GM12878 (cell line): ENCODE data around the gene PITPNC1. TPM values are rescaled to one million over a fixed set of nuclear protein-coding genes. Genes with fewer than 3 reads are reported as not detected.

Source experiments
- ATAC-seq: fragments of 200-7000 bp; cut with Tn5 transposase; 3 replicates; pipeline ENCODE4 v1.9.1; 2020; ENCODE audit warnings: mild to moderate bottlenecking, moderate library complexity
- BruUV-seq: library from RNA; stranded (reverse); fragments of 400-500 nt; replicated peaks from 2 replicates; lab custom pipeline; 2021; lab: Mats Ljungman, UMichigan
- CTCF ChIA-PET: fragments of 300-600 bp; sonication (Branson Sonifier 250); formaldehyde crosslinking; extraction: SDS; loops from one replicate; lab custom pipeline; 2021; ENCODE audit warnings: inconsistent platforms; lab: Yijun Ruan, JAX
- POLR2A ChIA-PET: fragments of 350-600 bp; formaldehyde crosslinking; extraction: SDS; loops from one replicate; lab custom pipeline; 2021; ENCODE audit warnings: inconsistent platforms; lab: Charles Lee
- RAD21 ChIA-PET: fragments of 300-600 bp; sonication (Branson Sonifier 250); formaldehyde crosslinking; loops from one replicate; lab custom pipeline; 2023; ENCODE audit warnings: antibody characterized with exemption; ENCODE audit not compliant: unreplicated experiment; lab: Charles Lee
- SMC1A ChIA-PET: fragments of 300-600 bp; sonication (Branson Sonifier 250); formaldehyde crosslinking; loops from one replicate; lab custom pipeline; 2023; ENCODE audit not compliant: unreplicated experiment, uncharacterized antibody; lab: Charles Lee
- DNase-seq: peaks from one replicate; pipeline ENCODE4 v3.0.0-alpha.2; 2011; ENCODE audit warnings: low read depth, low spot score
- FAIRE-seq: peaks from 3 replicates; lab custom pipeline; 2011; peaks lifted over from hg19 to GRCh38; lab: Jason Lieb, UNC
- H2AFZ ChIP-seq: 2 replicates; pipeline ENCODE4 v1.6.0; 2011; ENCODE audit warnings: low read depth, low read length, control low read depth; ENCODE audit not compliant: control insufficient read depth
- H3K27ac ChIP-seq: 2 replicates; pipeline ENCODE4 v1.5.1; 2011; ENCODE audit warnings: control low read depth; ENCODE audit not compliant: control insufficient read depth, insufficient read depth
- H3K27me3 ChIP-seq, 2 experiments: replicated peaks in 1 of 2; 2 replicates each; pipeline versions ENCODE4 v1.6.0 to v1.6.1; 2011; ENCODE audit warnings: low read length in 1 of 2; ENCODE audit not compliant: control insufficient read depth in 2 of 2, insufficient read depth in 2 of 2
- H3K36me3 ChIP-seq, 2 experiments: 2 replicates each; pipeline ENCODE4 v1.5.1; 2011; ENCODE audit warnings: low read length in 1 of 2; ENCODE audit not compliant: control insufficient read depth in 2 of 2, insufficient read depth in 2 of 2
- H3K4me1 ChIP-seq: 2 replicates; pipeline ENCODE4 v1.6.1; 2011; ENCODE audit warnings: mild to moderate bottlenecking, low read length, moderate library complexity, mixed read lengths; ENCODE audit not compliant: control insufficient read depth, insufficient read depth
- H3K4me2 ChIP-seq: 2 replicates; pipeline ENCODE4 v1.6.0; 2011; ENCODE audit warnings: control low read depth; ENCODE audit not compliant: control insufficient read depth, insufficient read depth
- H3K4me3 ChIP-seq: fragments of 200-600 bp; sonication (generic); 2 replicates; pipeline ENCODE4 v1.5.1; 2016
- H3K79me2 ChIP-seq: 2 replicates; pipeline ENCODE4 v1.6.0; 2011; ENCODE audit warnings: low read length; ENCODE audit not compliant: control insufficient read depth, insufficient read depth
- H3K9ac ChIP-seq: 2 replicates; pipeline ENCODE4 v1.8.0; 2011; ENCODE audit warnings: low read length, control low read depth, mixed read lengths; ENCODE audit not compliant: control insufficient read depth, insufficient read depth
- H3K9me3 ChIP-seq: replicated peaks from 3 replicates; pipeline ENCODE4 v1.5.1; 2011; ENCODE audit warnings: mild to moderate bottlenecking, low read length; ENCODE audit not compliant: control insufficient read depth, insufficient read depth
- H4K20me1 ChIP-seq: 2 replicates; pipeline ENCODE4 v1.6.0; 2011; ENCODE audit not compliant: control insufficient read depth, insufficient read depth
- BRCA1 ChIP-seq: IDR thresholded peaks from 2 replicates; pipeline ENCODE4 v1.6.1; 2011; ENCODE audit warnings: low read depth, low read length, improper control_type of control experiment
- EZH2 ChIP-seq: IDR thresholded peaks from 2 replicates; pipeline ENCODE4 v1.6.1; 2012; ENCODE audit warnings: low read depth, mild to moderate bottlenecking, control low read depth, inconsistent platforms, low read length, borderline replicate concordance; ENCODE audit not compliant: control insufficient read depth
- GABPA ChIP-seq: IDR thresholded peaks from 2 replicates; pipeline ENCODE4 v1.6.1; 2014; ENCODE audit warnings: antibody characterized with exemption, low read depth, mild to moderate bottlenecking, inconsistent platforms
- IKZF1 ChIP-seq: fragments of 450-650 bp; conservative IDR thresholded peaks from 2 replicates; pipeline ENCODE4 v1.6.1; 2017; ENCODE audit warnings: antibody characterized with exemption, mild to moderate bottlenecking
- IRF5 ChIP-seq: fragments of 450-650 bp; IDR thresholded peaks from 2 replicates; pipeline ENCODE4 v1.6.1; 2017; ENCODE audit warnings: borderline replicate concordance
- NBN ChIP-seq: fragments of 450-650 bp; IDR thresholded peaks from 2 replicates; pipeline ENCODE4 v1.6.1; 2016
- PBX3 ChIP-seq: IDR thresholded peaks from 2 replicates; pipeline ENCODE4 v1.6.1; 2011; ENCODE audit warnings: mild to moderate bottlenecking, low read depth, low read length, moderate library complexity; ENCODE audit not compliant: insufficient replicate concordance
- RUNX3 ChIP-seq: IDR thresholded peaks from 2 replicates; pipeline ENCODE4 v1.6.1; 2012; ENCODE audit warnings: low read length, inconsistent platforms
- WGBS: methylation state at CpG from one replicate; pipeline ENCODE4 v1.1.6; 2016; ENCODE audit warnings: low lambda C conversion rate; ENCODE audit not compliant: insufficient replicate concordance, insufficient coverage; ENCODE audit errors: missing lambda C conversion rate; 5-methylcytosine and 5-hydroxymethylcytosine counted together
- in situ Hi-C: fragments of 300-500 bp; cut with MboI; formaldehyde crosslinking; loops from 9 replicates; pipeline ENCODE4 v1.14.3; 2018; ENCODE audit warnings: mixed read lengths
- intact Hi-C: fragments of 100-400 bp; cut with micrococcal nuclease; formaldehyde crosslinking; loops from one replicate; pipeline ENCODE4 v1.14.2; 2022; ENCODE audit not compliant: unreplicated experiment
- polyA plus RNA-seq, 11 experiments: library from polyadenylated mRNA; depleted of rRNA in 4 of 11; unstranded in 6 of 11; stranded (reverse) in 5 of 11; fragments of >200 nt; fragmentation: Nextera tagmentation in 4 of 11; fragmentation: Illumina TruSeq in 1 of 11; extraction: Ambion mirVana in 4 of 11; extraction: Trizol in 1 of 11; gene quantifications; 1 replicate in 1 of 11; 2 replicates in 10 of 11; pipeline versions ENCODE4 v1.2.1 to v1.2.3, GENCODE V29; 2011 to 2016; ENCODE audit warnings: inconsistent platforms in 2 of 11, missing spikeins in 2 of 11, low read depth in 1 of 11
- total RNA-seq, 4 experiments: library from RNA; depleted of rRNA in 3 of 4; stranded (reverse); fragments of >200 nt in 3 of 4; fragmentation: Illumina TruSeq in 1 of 4; extraction: Trizol in 1 of 4; gene quantifications; 2 replicates each; pipeline versions ENCODE4 v1.2.1 to v1.2.3, GENCODE V29; 2013 to 2021

The PITPNC1 gene
- total and polyA plus RNA-seq, 10 of the 15 experiments (the other 5 are each of a cell fraction or from before 2014, with no cell fraction given): 12.2 to 62.4 (median 47.3) TPM

- H3K79me2 ChIP-seq: no peaks in the 10 kb centered on the region; the same call in none of the 2 replicates
- ChIA-PET SMC1A (interaction anchor here (0.8 to 5.9 kb wide), 30 partner anchors 9 to 228 kb away, joined by 3 to 89 read pairs (median 5); no protein-coding TSS in a partner anchor), RAD21 (interaction anchor here (0.7 to 6.3 kb wide), 26 partner anchors 8 to 243 kb away, joined by 3 to 58 read pairs (median 6); no protein-coding TSS in a partner anchor), POLR2A (interaction anchor here (0.6 to 1.9 kb wide), 9 partner anchors 8 to 223 kb away, joined by 3 to 8 read pairs (median 6); no protein-coding TSS in a partner anchor), CTCF (interaction anchor here (0.7 to 10.6 kb wide), 32 partner anchors 8 to 227 kb away, joined by 3 to 163 read pairs (median 10); partner anchors contain the start of gene PITPNC1)
- ATAC-seq (peak; percentile 51), DNase-seq (no peak), FAIRE-seq (no peak)
- no peaks in the 10 kb centered on the region for H4K20me1 ChIP-seq
- H3K4me1 ChIP-seq: peaks cover 31% of the 10 kb centered on the region
- no peak overlapping the region for H3K9ac ChIP-seq
- WGBS: 32% methylated on average over 4 of the region's 4 CpGs
- TF ChIP-seq NBN (no peak), BRCA1 (no peak), RUNX3 (peak; percentile 44), IRF5 (no peak), PBX3 (no peak), IKZF1 (0 out of 2 replicates have a peak, but pooled peaks have one; percentile 12), GABPA (no peak), EZH2 (no peak)
- peaks cover 4% of the 10 kb centered on the region; the same call in 2 of the 3 replicates for H3K9me3 ChIP-seq
- H3K27ac ChIP-seq: peak overlapping the region; percentile 46
- H3K36me3 ChIP-seq: no peaks in the 10 kb centered on the region; a peak in 2 of 4 replicates
- no peaks in the 10 kb centered on the region for H3K27me3 ChIP-seq
- BruUV-seq: no TSS peak
- H3K4me3 ChIP-seq: no peak overlapping the region
- H2AFZ ChIP-seq: no peak overlapping the region
- in situ Hi-C loops (loop anchor here (5.0 kb wide), 1 partner anchor 225 kb away; the partner anchor contains the start of gene PITPNC1), intact Hi-C loops (loop anchor here (2.0 kb wide), 1 partner anchor 224 kb away; no protein-coding TSS in a partner anchor)
- H3K4me2 ChIP-seq: no peak overlapping the region
Observed at GRCh38 chr17:67602444-67602843, 225.4 kb downstream of the PITPNC1 start.
